GM12878 (cell line): ENCODE measurements around the gene SSBP3. TPM values are rescaled to one million over a fixed set of nuclear protein-coding genes. Genes with fewer than 3 reads are reported as not detected.

Experiments used
- ATAC-seq: fragments of 200-7000 bp; cut with Tn5 transposase; 3 replicates; pipeline ENCODE4 v1.9.1; 2020; ENCODE audit warnings: mild to moderate bottlenecking, moderate library complexity
- BruUV-seq: library from RNA; stranded (reverse); fragments of 400-500 nt; replicated peaks from 2 replicates; lab custom pipeline; 2021; lab: Mats Ljungman, UMichigan
- CTCF ChIA-PET: fragments of 300-600 bp; sonication (Branson Sonifier 250); formaldehyde crosslinking; extraction: SDS; loops from one replicate; lab custom pipeline; 2021; ENCODE audit warnings: inconsistent platforms; lab: Yijun Ruan, JAX
- POLR2A ChIA-PET: fragments of 350-600 bp; formaldehyde crosslinking; extraction: SDS; loops from one replicate; lab custom pipeline; 2021; ENCODE audit warnings: inconsistent platforms; lab: Charles Lee
- RAD21 ChIA-PET: fragments of 300-600 bp; sonication (Branson Sonifier 250); formaldehyde crosslinking; loops from one replicate; lab custom pipeline; 2023; ENCODE audit warnings: antibody characterized with exemption; ENCODE audit not compliant: unreplicated experiment; lab: Charles Lee
- SMC1A ChIA-PET: fragments of 300-600 bp; sonication (Branson Sonifier 250); formaldehyde crosslinking; loops from one replicate; lab custom pipeline; 2023; ENCODE audit not compliant: unreplicated experiment, uncharacterized antibody; lab: Charles Lee
- DNase-seq: peaks from one replicate; pipeline ENCODE4 v3.0.0-alpha.2; 2011; ENCODE audit warnings: low read depth, low spot score
- FAIRE-seq: peaks from 3 replicates; lab custom pipeline; 2011; peaks lifted over from hg19 to GRCh38; lab: Jason Lieb, UNC
- H2AFZ ChIP-seq: 2 replicates; pipeline ENCODE4 v1.6.0; 2011; ENCODE audit warnings: low read depth, low read length, control low read depth; ENCODE audit not compliant: control insufficient read depth
- H3K27ac ChIP-seq: 2 replicates; pipeline ENCODE4 v1.5.1; 2011; ENCODE audit warnings: control low read depth; ENCODE audit not compliant: control insufficient read depth, insufficient read depth
- H3K27me3 ChIP-seq, 2 experiments: replicated peaks in 1 of 2; 2 replicates each; pipeline versions ENCODE4 v1.6.0 to v1.6.1; 2011; ENCODE audit warnings: low read length in 1 of 2; ENCODE audit not compliant: control insufficient read depth in 2 of 2, insufficient read depth in 2 of 2
- H3K36me3 ChIP-seq, 2 experiments: 2 replicates each; pipeline ENCODE4 v1.5.1; 2011; ENCODE audit warnings: low read length in 1 of 2; ENCODE audit not compliant: control insufficient read depth in 2 of 2, insufficient read depth in 2 of 2
- H3K4me1 ChIP-seq: 2 replicates; pipeline ENCODE4 v1.6.1; 2011; ENCODE audit warnings: mild to moderate bottlenecking, low read length, moderate library complexity, mixed read lengths; ENCODE audit not compliant: control insufficient read depth, insufficient read depth
- H3K4me2 ChIP-seq: 2 replicates; pipeline ENCODE4 v1.6.0; 2011; ENCODE audit warnings: control low read depth; ENCODE audit not compliant: control insufficient read depth, insufficient read depth
- H3K4me3 ChIP-seq: fragments of 200-600 bp; sonication (generic); 2 replicates; pipeline ENCODE4 v1.5.1; 2016
- H3K79me2 ChIP-seq: 2 replicates; pipeline ENCODE4 v1.6.0; 2011; ENCODE audit warnings: low read length; ENCODE audit not compliant: control insufficient read depth, insufficient read depth
- H3K9ac ChIP-seq: 2 replicates; pipeline ENCODE4 v1.8.0; 2011; ENCODE audit warnings: low read length, control low read depth, mixed read lengths; ENCODE audit not compliant: control insufficient read depth, insufficient read depth
- H3K9me3 ChIP-seq: replicated peaks from 3 replicates; pipeline ENCODE4 v1.5.1; 2011; ENCODE audit warnings: mild to moderate bottlenecking, low read length; ENCODE audit not compliant: control insufficient read depth, insufficient read depth
- H4K20me1 ChIP-seq: 2 replicates; pipeline ENCODE4 v1.6.0; 2011; ENCODE audit not compliant: control insufficient read depth, insufficient read depth
- ATF7 ChIP-seq: fragments of 450-650 bp; IDR thresholded peaks from 2 replicates; pipeline ENCODE4 v1.6.1; 2016; ENCODE audit warnings: low read depth, mild to moderate bottlenecking
- CBX3 ChIP-seq: fragments of 200-600 bp; sonication (generic); IDR thresholded peaks from 2 replicates; pipeline ENCODE4 v1.6.1; 2016; ENCODE audit warnings: low read depth, borderline replicate concordance
- DPF2 ChIP-seq: fragments of 450-650 bp; IDR thresholded peaks from 2 replicates; pipeline ENCODE4 v1.6.1; 2017; ENCODE audit warnings: mild to moderate bottlenecking
- FOXK2 ChIP-seq: fragments of 450-650 bp; IDR thresholded peaks from 2 replicates; pipeline ENCODE4 v1.6.1; 2017; ENCODE audit warnings: mild to moderate bottlenecking, moderate library complexity
- HDAC2 ChIP-seq: fragments of 200-600 bp; sonication (generic); IDR thresholded peaks from 2 replicates; pipeline ENCODE4 v1.6.1; 2017
- IRF5 ChIP-seq: fragments of 450-650 bp; IDR thresholded peaks from 2 replicates; pipeline ENCODE4 v1.6.1; 2017; ENCODE audit warnings: borderline replicate concordance
- PAX8 ChIP-seq: fragments of 450-650 bp; IDR thresholded peaks from 2 replicates; pipeline ENCODE4 v1.6.1; 2017; ENCODE audit warnings: mild to moderate bottlenecking, moderate library complexity
- RUNX3 ChIP-seq: IDR thresholded peaks from 2 replicates; pipeline ENCODE4 v1.6.1; 2012; ENCODE audit warnings: low read length, inconsistent platforms
- WRNIP1 ChIP-seq: IDR thresholded peaks from 2 replicates; pipeline ENCODE4 v1.6.1; 2011; ENCODE audit warnings: low read depth, low read length, improper control_type of control experiment, borderline replicate concordance
- ZNF24 ChIP-seq: fragments of 450-650 bp; IDR thresholded peaks from 2 replicates; pipeline ENCODE4 v1.6.1; 2017; ENCODE audit warnings: antibody characterized with exemption, mild to moderate bottlenecking
- WGBS: methylation state at CpG from one replicate; pipeline ENCODE4 v1.1.6; 2016; ENCODE audit warnings: low lambda C conversion rate; ENCODE audit not compliant: insufficient replicate concordance, insufficient coverage; ENCODE audit errors: missing lambda C conversion rate; 5-methylcytosine and 5-hydroxymethylcytosine counted together
- in situ Hi-C: fragments of 300-500 bp; cut with MboI; formaldehyde crosslinking; loops from 9 replicates; pipeline ENCODE4 v1.14.3; 2018; ENCODE audit warnings: mixed read lengths
- intact Hi-C: fragments of 100-400 bp; cut with micrococcal nuclease; formaldehyde crosslinking; loops from one replicate; pipeline ENCODE4 v1.14.2; 2022; ENCODE audit not compliant: unreplicated experiment
- polyA plus RNA-seq, 11 experiments: library from polyadenylated mRNA; depleted of rRNA in 4 of 11; unstranded in 6 of 11; stranded (reverse) in 5 of 11; fragments of >200 nt; fragmentation: Nextera tagmentation in 4 of 11; fragmentation: Illumina TruSeq in 1 of 11; extraction: Ambion mirVana in 4 of 11; extraction: Trizol in 1 of 11; gene quantifications; 1 replicate in 1 of 11; 2 replicates in 10 of 11; pipeline versions ENCODE4 v1.2.1 to v1.2.3, GENCODE V29; 2011 to 2016; ENCODE audit warnings: inconsistent platforms in 2 of 11, missing spikeins in 2 of 11, low read depth in 1 of 11
- total RNA-seq, 4 experiments: library from RNA; depleted of rRNA in 3 of 4; stranded (reverse); fragments of >200 nt in 3 of 4; fragmentation: Illumina TruSeq in 1 of 4; extraction: Trizol in 1 of 4; gene quantifications; 2 replicates each; pipeline versions ENCODE4 v1.2.1 to v1.2.3, GENCODE V29; 2013 to 2021

Gene SSBP3
- total and polyA plus RNA-seq, 10 of the 15 experiments (the other 5 are each of a cell fraction or from before 2014, with no cell fraction given) = 4.1 to 51.7 (median 17.1) TPM

- no peak for TF ChIP-seq DPF2
- TF ChIP-seq FOXK2 = no peak
- no peak for TF ChIP-seq PAX8
- TF ChIP-seq ZNF24 = no peak
- no peak for TF ChIP-seq CBX3
- TF ChIP-seq ATF7 = no peak
- no peak for TF ChIP-seq IRF5
- TF ChIP-seq WRNIP1 = no peak
- TF ChIP-seq RUNX3 = peak; percentile 15; the same call in 1 of the 2 replicates
These were observed 119.0 kb downstream of the SSBP3 start (continued) for GRCh38 chr1:54287176-54287650.

GRCh38 chr1:54285815-54286345 lies 120.3 kb downstream of the SSBP3 start:
- no peaks in the 10 kb centered on the region for H3K9me3 ChIP-seq
- ChIA-PET CTCF (no interaction called here), POLR2A (interaction anchor here (0.6 kb wide), 1 partner anchor 82 kb away, joined by 3 read pairs; no protein-coding TSS in a partner anchor), SMC1A (no interaction called here), RAD21 (no interaction called here)
- no peak overlapping the region for H3K4me3 ChIP-seq
- DNase-seq (no peak), ATAC-seq (no peak), FAIRE-seq (no peak)
- H3K9ac ChIP-seq = no peak overlapping the region
- no peak for TF ChIP-seq HDAC2
- intact Hi-C loops = no loop called here
- in situ Hi-C loops = no loop called here
- no peaks in the 10 kb centered on the region; the same call in 1 of the 2 replicates for H4K20me1 ChIP-seq
- H2AFZ ChIP-seq = no peak overlapping the region
- no TSS peak for BruUV-seq
- no peaks in the 10 kb centered on the region for H3K27me3 ChIP-seq
- 59% methylated on average over 5 of the region's 5 CpGs for WGBS
- no peak overlapping the region for H3K27ac ChIP-seq
- peaks cover 13% of the 10 kb centered on the region for H3K4me1 ChIP-seq
- H3K4me2 ChIP-seq = no peak overlapping the region
- H3K36me3 ChIP-seq = no peaks in the 10 kb centered on the region; a peak in 1 of 4 replicates
- peaks cover 2% of the 10 kb centered on the region; the same call in 1 of the 2 replicates for H3K79me2 ChIP-seq
